CD8-positive, alpha-beta memory T cell (primary cell): ENCODE results near the gene AKAP13. TPM values are rescaled to one million over a fixed set of nuclear protein-coding genes. Genes with fewer than 3 reads are reported as not detected.

Source experiments
- CTCF ChIA-PET: fragments of 350-600 bp; sonication (Branson Sonifier 250); formaldehyde crosslinking; loops from one replicate; lab custom pipeline; 2021; ENCODE audit warnings: antibody characterized with exemption; lab: Charles Lee
- POLR2A ChIA-PET: fragments of 350-600 bp; sonication (Branson Sonifier 250); formaldehyde crosslinking; loops from one replicate; lab custom pipeline; 2021; ENCODE audit warnings: antibody characterized with exemption; lab: Charles Lee
- DNase-seq, 5 donors: peaks; one replicate each; pipeline versions ENCODE4 v3.0.0 to v3.0.0-alpha.2; 2020 to 2022; ENCODE audit warnings: mixed read lengths in 1 of 5
- H3K27ac ChIP-seq: one replicate; pipeline ENCODE4 v1.7.0; 2013; ENCODE audit warnings: low read depth, mild to moderate bottlenecking, low read length, moderate library complexity
- H3K27me3 ChIP-seq: 2 replicates; pipeline ENCODE4 v1.7.0; 2013; ENCODE audit warnings: low read length, mild to moderate bottlenecking; ENCODE audit not compliant: insufficient read depth, poor library complexity, severe bottlenecking
- H3K36me3 ChIP-seq: 2 replicates; pipeline ENCODE4 v1.7.0; 2013; ENCODE audit warnings: mild to moderate bottlenecking, low read length, moderate library complexity; ENCODE audit not compliant: insufficient read depth
- H3K4me1 ChIP-seq: 2 replicates; pipeline ENCODE4 v1.7.0; 2013; ENCODE audit warnings: mild to moderate bottlenecking, low read length, moderate library complexity; ENCODE audit not compliant: insufficient read depth
- H3K4me3 ChIP-seq: 2 replicates; pipeline ENCODE4 v1.7.0; 2013; ENCODE audit warnings: mild to moderate bottlenecking, low read length
- H3K9me3 ChIP-seq: 2 replicates; pipeline ENCODE4 v1.7.0; 2013; ENCODE audit warnings: mild to moderate bottlenecking, low read length
- H3K27ac Mint-ChIP-seq, 8 donors: one replicate each; pipeline ENCODE4 v1.8.0; 2020 to 2021; ENCODE audit warnings: mixed read lengths in 8 of 8, mild to moderate bottlenecking in 6 of 8, inconsistent platforms in 3 of 8, moderate library complexity in 3 of 8
- H3K27me3 Mint-ChIP-seq, 2 donors: one replicate each; pipeline ENCODE4 v1.8.0; 2020 to 2021; ENCODE audit warnings: mixed read lengths in 2 of 2, mild to moderate bottlenecking in 1 of 2, moderate library complexity in 1 of 2
- H3K36me3 Mint-ChIP-seq, 3 donors: one replicate each; pipeline ENCODE4 v1.8.0; 2020 to 2021; ENCODE audit warnings: mixed read lengths in 3 of 3, inconsistent platforms in 1 of 3, mild to moderate bottlenecking in 1 of 3
- H3K4me1 Mint-ChIP-seq, 3 donors: one replicate each; pipeline ENCODE4 v1.8.0; 2020 to 2021; ENCODE audit warnings: mixed read lengths in 3 of 3, inconsistent platforms in 1 of 3, mild to moderate bottlenecking in 1 of 3
- H3K4me3 Mint-ChIP-seq, 7 donors: one replicate each; pipeline ENCODE4 v1.8.0; 2020 to 2021; ENCODE audit warnings: mixed read lengths in 7 of 7, mild to moderate bottlenecking in 6 of 7, moderate library complexity in 4 of 7, inconsistent platforms in 2 of 7
- H3K9me3 Mint-ChIP-seq, 5 donors: one replicate each; pipeline ENCODE4 v1.8.0; 2020 to 2022; ENCODE audit warnings: mixed read lengths in 5 of 5, mild to moderate bottlenecking in 3 of 5, moderate library complexity in 2 of 5, inconsistent platforms in 1 of 5
- polyA plus RNA-seq: library from polyadenylated mRNA; unstranded; fragments of 300-500 nt; fragmentation: Illumina TruSeq; gene quantifications from one replicate; pipeline ENCODE4 v1.2.3, GENCODE V29; 2021
- total RNA-seq, 2 experiments: library from RNA; stranded (reverse); gene quantifications; one replicate each; pipeline ENCODE4 v1.2.3, GENCODE V29; 2021

Gene AKAP13
- total and polyA plus RNA-seq, 3 experiments from 2014 or later = 109 to 234 (median 113) TPM

GRCh38 chr15:85593809-85594445, 213.5 kb downstream of the AKAP13 start:
- no peak overlapping the region for H3K4me3 ChIP-seq
- H3K9me3 Mint-ChIP-seq = no peaks in the 10 kb centered on the region
- POLR2A ChIA-PET = no interaction called here

GRCh38 chr15:85595804-85596536, 215.6 kb downstream of the AKAP13 start:
- Histone ChIP-seq H3K4me1 (peaks cover 27% of the 10 kb centered on the region), H3K9me3 (no peaks in the 10 kb centered on the region), H3K27ac (no peak overlapping the region), H3K4me3 (no peak overlapping the region), H3K36me3 (no peaks in the 10 kb centered on the region), H3K27me3 (no peaks in the 10 kb centered on the region)
- ChIA-PET CTCF (no interaction called here), POLR2A (no interaction called here)
- peak overlapping the region; percentile 23 to 81 (median 66) for H3K27ac Mint-ChIP-seq
- H3K36me3 Mint-ChIP-seq = peaks cover 0 to 62% (median 5%) of the 10 kb centered on the region in 3 donors
- H3K4me3 Mint-ChIP-seq = no peak overlapping the region
- DNase-seq = no peak
- H3K4me1 Mint-ChIP-seq = peaks cover 40 to 83% (median 80%) of the 10 kb centered on the region in 3 donors
- no peaks in the 10 kb centered on the region for H3K27me3 Mint-ChIP-seq
- no peaks in the 10 kb centered on the region for H3K9me3 Mint-ChIP-seq

More at GRCh38 chr15:85593809-85594445, 213.5 kb downstream of the AKAP13 start:
- CTCF ChIA-PET = interaction anchor here (1.1 kb wide), 1 partner anchor 50 kb away, joined by 3 read pairs; no protein-coding TSS in a partner anchor
- DNase-seq = no peak
- no peaks in the 10 kb centered on the region for H3K27me3 Mint-ChIP-seq
- H3K4me3 Mint-ChIP-seq = no peak overlapping the region
- Histone ChIP-seq H3K27ac (no peak overlapping the region), H3K36me3 (no peaks in the 10 kb centered on the region), H3K9me3 (no peaks in the 10 kb centered on the region), H3K27me3 (no peaks in the 10 kb centered on the region), H3K4me1 (peaks cover 27% of the 10 kb centered on the region)
- peaks cover 37 to 86% (median 66%) of the 10 kb centered on the region in 3 donors for H3K4me1 Mint-ChIP-seq
- peaks cover 0 to 66% (median 6%) of the 10 kb centered on the region in 3 donors for H3K36me3 Mint-ChIP-seq
- peak overlapping the region in 2 of 8 donors; percentile 3 to 16 for H3K27ac Mint-ChIP-seq

- H3K9me3 ChIP-seq = no peaks in the 10 kb centered on the region
- Mint-ChIP-seq H3K9me3 (no peaks in the 10 kb centered on the region), H3K27me3 (no peaks in the 10 kb centered on the region), H3K27ac (peak overlapping the region; percentile 26 to 91 (median 71)), H3K4me3 (peak overlapping the region in 3 of 7 donors; percentile 5 to 24 (median 17)), H3K4me1 (peaks cover 43 to 77% (median 73%) of the 10 kb centered on the region in 3 donors), H3K36me3 (peaks cover 0 to 56% (median 5%) of the 10 kb centered on the region in 3 donors)
- no peaks in the 10 kb centered on the region for H3K27me3 ChIP-seq
- peak in 1 of 5 donors; percentile 34 for DNase-seq
- CTCF ChIA-PET = interaction anchor here (0.8 to 1.3 kb wide), 3 partner anchors 15 to 63 kb away, joined by 3 to 6 read pairs (median 3); no protein-coding TSS in a partner anchor
- H3K27ac ChIP-seq = no peak overlapping the region
- H3K4me3 ChIP-seq = no peak overlapping the region
- H3K4me1 ChIP-seq = peaks cover 27% of the 10 kb centered on the region
- POLR2A ChIA-PET = interaction anchor here (1.0 kb wide), 1 partner anchor 15 kb away, joined by 8 read pairs; no protein-coding TSS in a partner anchor
- H3K36me3 ChIP-seq = no peaks in the 10 kb centered on the region
These were observed 216.9 kb downstream of the AKAP13 start for GRCh38 chr15:85597155-85597815.

- H3K36me3 Mint-ChIP-seq = peaks cover 0 to 56% (median 5%) of the 10 kb centered on the region in 3 donors
- ChIA-PET CTCF (no interaction called here), POLR2A (no interaction called here)
- no peaks in the 10 kb centered on the region for H3K27me3 ChIP-seq
- H3K9me3 Mint-ChIP-seq = no peaks in the 10 kb centered on the region
- DNase-seq = no peak
- no peak overlapping the region for H3K27ac ChIP-seq
- H3K27me3 Mint-ChIP-seq = no peaks in the 10 kb centered on the region
- peaks cover 27% of the 10 kb centered on the region for H3K4me1 ChIP-seq
- H3K27ac Mint-ChIP-seq = peak overlapping the region in 5 of 8 donors; percentile 18 to 80 (median 55)
- H3K4me3 Mint-ChIP-seq = peak overlapping the region in 2 of 7 donors; percentile 15 to 57
- H3K4me3 ChIP-seq = no peak overlapping the region
- no peaks in the 10 kb centered on the region for H3K36me3 ChIP-seq
- H3K9me3 ChIP-seq = no peaks in the 10 kb centered on the region
- peaks cover 43 to 74% (median 71%) of the 10 kb centered on the region in 3 donors for H3K4me1 Mint-ChIP-seq
These were observed 217.8 kb downstream of the AKAP13 start for GRCh38 chr15:85598219-85598618.

GRCh38 chr15:85598718-85599398, 218.5 kb downstream of the AKAP13 start:
- H3K4me1 Mint-ChIP-seq = peaks cover 46 to 76% (median 71%) of the 10 kb centered on the region in 3 donors
- Histone ChIP-seq H3K36me3 (no peaks in the 10 kb centered on the region), H3K4me1 (peaks cover 27% of the 10 kb centered on the region), H3K27ac (no peak overlapping the region), H3K9me3 (no peaks in the 10 kb centered on the region), H3K27me3 (no peaks in the 10 kb centered on the region), H3K4me3 (no peak overlapping the region)
- no peaks in the 10 kb centered on the region for H3K9me3 Mint-ChIP-seq
- H3K27me3 Mint-ChIP-seq = no peaks in the 10 kb centered on the region
- peaks cover 0 to 59% (median 8%) of the 10 kb centered on the region in 3 donors for H3K36me3 Mint-ChIP-seq
- peak overlapping the region in 1 of 7 donors; percentile 40 for H3K4me3 Mint-ChIP-seq
- DNase-seq = no peak
- CTCF ChIA-PET = interaction anchor here (1.4 kb wide), 1 partner anchor 17 kb away, joined by 4 read pairs; no protein-coding TSS in a partner anchor
- H3K27ac Mint-ChIP-seq = peak overlapping the region in 3 of 8 donors; percentile 35 to 77 (median 66)
- POLR2A ChIA-PET = interaction anchor here (1.0 kb wide), 1 partner anchor 46 kb away, joined by 5 read pairs; no protein-coding TSS in a partner anchor

GRCh38 chr15:85600001-85600400, 219.6 kb downstream of the AKAP13 start:
- peaks cover 44 to 73% (median 68%) of the 10 kb centered on the region in 3 donors for H3K4me1 Mint-ChIP-seq
- H3K27me3 Mint-ChIP-seq = no peaks in the 10 kb centered on the region
- Histone ChIP-seq H3K27me3 (no peaks in the 10 kb centered on the region), H3K36me3 (no peaks in the 10 kb centered on the region), H3K4me1 (peaks cover 27% of the 10 kb centered on the region), H3K4me3 (no peak overlapping the region), H3K27ac (no peak overlapping the region), H3K9me3 (no peaks in the 10 kb centered on the region)
- H3K27ac Mint-ChIP-seq = peak overlapping the region in 3 of 8 donors; percentile 2 to 42 (median 18)
- no peaks in the 10 kb centered on the region for H3K9me3 Mint-ChIP-seq
- DNase-seq = no peak
- CTCF ChIA-PET = interaction anchor here (0.7 to 1.4 kb wide), 2 partner anchors 10 to 18 kb away, joined by 3 to 4 read pairs; no protein-coding TSS in a partner anchor
- POLR2A ChIA-PET = interaction anchor here (1.0 kb wide), 1 partner anchor 45 kb away, joined by 5 read pairs; no protein-coding TSS in a partner anchor
- peaks cover 0 to 61% (median 11%) of the 10 kb centered on the region in 3 donors for H3K36me3 Mint-ChIP-seq
- H3K4me3 Mint-ChIP-seq = no peak overlapping the region

GRCh38 chr15:85603160-85603559, 222.8 kb downstream of the AKAP13 start:
- Histone ChIP-seq H3K27ac (no peak overlapping the region), H3K4me3 (no peak overlapping the region), H3K27me3 (no peaks in the 10 kb centered on the region), H3K9me3 (no peaks in the 10 kb centered on the region), H3K4me1 (peaks cover 15% of the 10 kb centered on the region), H3K36me3 (no peaks in the 10 kb centered on the region)
- Mint-ChIP-seq H3K36me3 (peaks cover 3 to 57% (median 10%) of the 10 kb centered on the region in 3 donors), H3K27me3 (peaks cover 0 to 2% of the 10 kb centered on the region in 2 donors), H3K27ac (peak overlapping the region in 1 of 8 donors; percentile 17), H3K4me3 (no peak overlapping the region), H3K4me1 (peaks cover 22 to 45% (median 42%) of the 10 kb centered on the region in 3 donors), H3K9me3 (no peaks in the 10 kb centered on the region)
- POLR2A ChIA-PET = no interaction called here
- CTCF ChIA-PET = interaction anchor here (0.8 kb wide), 1 partner anchor 65 kb away, joined by 3 read pairs; no protein-coding TSS in a partner anchor
- no peak for DNase-seq
